Peyer's patch (tissue), 4 donors: ENCODE results near the gene PIAS1.

Experiments
- CTCF ChIP-seq, 6 experiments: fragments of 450-650 bp in 4 of 6; fragments of 200-600 bp in 2 of 6; sonication (generic) in 1 of 6; IDR thresholded peaks; one replicate each; pipeline ENCODE4 v1.5.1; 2017 to 2019; ENCODE audit warnings: antibody characterized with exemption in 6 of 6, mild to moderate bottlenecking in 3 of 6, moderate library complexity in 1 of 6
- POLR2A ChIP-seq, 2 donors: fragments of 450-650 bp; IDR thresholded peaks; one replicate each; pipeline ENCODE4 v1.5.1; 2017; ENCODE audit warnings: antibody characterized with exemption in 2 of 2, mild to moderate bottlenecking in 2 of 2, moderate library complexity in 2 of 2

- no peak for TF ChIP-seq CTCF (IDR thresholded peaks at IDR 0.05)
- no peak for TF ChIP-seq POLR2A (IDR thresholded peaks at IDR 0.05)
Measured at GRCh38 chr15:68042156-68042854, 11.8 kb upstream of the PIAS1 start.
